H9 (cell line): Measurements from ENCODE around the gene PDXP. TPM values are rescaled to one million over a fixed set of nuclear protein-coding genes. Genes with fewer than 3 reads are reported as not detected.

Source experiments
- DNase-seq: peaks from one replicate; pipeline ENCODE4 v3.0.0-alpha.2; 2017
- H2AFZ ChIP-seq: one replicate; pipeline ENCODE4 v1.6.1; 2013; ENCODE audit warnings: mild to moderate bottlenecking, low read length, control low read depth, moderate library complexity
- H2AK5ac ChIP-seq: 2 replicates; pipeline ENCODE4 v1.6.1; 2013; ENCODE audit warnings: low read length, control low read depth, mixed read lengths; ENCODE audit not compliant: insufficient read length
- H2BK120ac ChIP-seq: one replicate; pipeline ENCODE4 v1.6.1; 2013; ENCODE audit warnings: low read depth, mild to moderate bottlenecking, low read length, control low read depth, inconsistent platforms; ENCODE audit not compliant: poor library complexity, severe bottlenecking
- H2BK12ac ChIP-seq: 2 replicates; pipeline ENCODE4 v1.6.1; 2013; ENCODE audit warnings: low read length, control low read depth, mixed read lengths, low read depth; ENCODE audit not compliant: insufficient read length
- H2BK15ac ChIP-seq: 2 replicates; pipeline ENCODE4 v1.6.1; 2013; ENCODE audit warnings: low read depth, low read length, control low read depth
- H2BK20ac ChIP-seq: one replicate; pipeline ENCODE4 v1.6.1; 2013; ENCODE audit warnings: low read depth, mild to moderate bottlenecking, low read length, control low read depth, inconsistent platforms; ENCODE audit not compliant: poor library complexity, severe bottlenecking
- H2BK5ac ChIP-seq: 2 replicates; pipeline ENCODE4 v1.6.1; 2013; ENCODE audit warnings: low read length, control low read depth, mixed read lengths; ENCODE audit not compliant: insufficient read length
- H3K14ac ChIP-seq: 2 replicates; pipeline ENCODE4 v1.6.1; 2013; ENCODE audit warnings: low read length, control low read depth; ENCODE audit not compliant: insufficient read depth
- H3K18ac ChIP-seq: 2 replicates; pipeline ENCODE4 v1.6.1; 2013; ENCODE audit warnings: low read depth, mild to moderate bottlenecking, mixed read lengths, low read length, control low read depth; ENCODE audit not compliant: insufficient read length
- H3K23ac ChIP-seq: 2 replicates; pipeline ENCODE4 v1.6.1; 2013; ENCODE audit warnings: low read length, control low read depth, mixed read lengths, low read depth; ENCODE audit not compliant: insufficient read length
- H3K23me2 ChIP-seq: 2 replicates; pipeline ENCODE4 v1.6.1; 2013; ENCODE audit warnings: low read depth, mild to moderate bottlenecking, mixed read lengths, low read length, control low read depth; ENCODE audit not compliant: insufficient read length, poor library complexity, severe bottlenecking
- H3K27ac ChIP-seq: 2 replicates; pipeline ENCODE4 v1.5.1; 2013; ENCODE audit warnings: low read length, control low read depth, mixed read lengths, low read depth; ENCODE audit not compliant: insufficient read length
- H3K27me3 ChIP-seq: 2 replicates; pipeline ENCODE4 v1.6.1; 2013; ENCODE audit warnings: low read length, control low read depth, inconsistent platforms; ENCODE audit not compliant: insufficient read depth
- H3K4ac ChIP-seq: 2 replicates; pipeline ENCODE4 v1.6.1; 2013; ENCODE audit warnings: low read depth, mild to moderate bottlenecking, control low read depth, inconsistent platforms, low read length, moderate library complexity
- H3K4me1 ChIP-seq: 2 replicates; pipeline ENCODE4 v1.6.1; 2013; ENCODE audit warnings: low read length, control low read depth, inconsistent platforms; ENCODE audit not compliant: insufficient read depth
- H3K4me2 ChIP-seq: 2 replicates; pipeline ENCODE4 v1.6.1; 2013; ENCODE audit warnings: low read length, control low read depth, mixed read lengths; ENCODE audit not compliant: insufficient read length, insufficient read depth
- H3K56ac ChIP-seq: 2 replicates; pipeline ENCODE4 v1.6.1; 2013; ENCODE audit warnings: low read depth, mild to moderate bottlenecking, mixed read lengths, low read length, control low read depth; ENCODE audit not compliant: insufficient read length
- H3K79me1 ChIP-seq: 2 replicates; pipeline ENCODE4 v1.6.1; 2013; ENCODE audit warnings: low read depth, mild to moderate bottlenecking, moderate library complexity, low read length, control low read depth, inconsistent platforms; ENCODE audit not compliant: insufficient read depth, poor library complexity, severe bottlenecking
- H3K79me2 ChIP-seq: 2 replicates; pipeline ENCODE4 v1.6.1; 2013; ENCODE audit warnings: low read length, control low read depth, inconsistent platforms; ENCODE audit not compliant: insufficient read depth
- H3K9ac ChIP-seq: 2 replicates; pipeline ENCODE4 v1.6.1; 2013; ENCODE audit warnings: low read length, control low read depth, mixed read lengths; ENCODE audit not compliant: insufficient read length; ENCODE audit errors: extremely low read depth
- H3K9me3 ChIP-seq: one replicate; pipeline ENCODE4 v1.6.1; 2013; ENCODE audit warnings: low read depth, low read length, inconsistent platforms; ENCODE audit not compliant: control insufficient read depth
- H3T11ph ChIP-seq: one replicate; pipeline ENCODE4 v1.6.1; 2013; ENCODE audit warnings: mild to moderate bottlenecking, low read length, control low read depth, inconsistent platforms
- H4K20me1 ChIP-seq: one replicate; pipeline ENCODE4 v1.6.1; 2013; ENCODE audit not compliant: control insufficient read depth, insufficient read length, insufficient read depth
- H4K5ac ChIP-seq: 2 replicates; pipeline ENCODE4 v1.6.1; 2013; ENCODE audit warnings: low read depth, mild to moderate bottlenecking, mixed read lengths, low read length, control low read depth; ENCODE audit not compliant: insufficient read length
- H4K8ac ChIP-seq: replicated peaks from 2 replicates; pipeline ENCODE4 v1.6.1; 2013; ENCODE audit warnings: low read length, control low read depth, mixed read lengths, low read depth; ENCODE audit not compliant: insufficient read length
- H4K91ac ChIP-seq: 2 replicates; pipeline ENCODE4 v1.6.1; 2013; ENCODE audit warnings: low read depth, mild to moderate bottlenecking, moderate library complexity, mixed read lengths, low read length, control low read depth; ENCODE audit not compliant: insufficient read length
- H3K27ac Mint-ChIP-seq, 3 experiments: 2 replicates in 2 of 3; 3 replicates in 1 of 3; pipeline ENCODE4 v1.8.0; 2020 to 2021; ENCODE audit warnings: mixed read lengths in 3 of 3, mild to moderate bottlenecking in 1 of 3, moderate library complexity in 1 of 3
- H3K27me3 Mint-ChIP-seq: 2 replicates; pipeline ENCODE4 v1.8.0; 2021; ENCODE audit warnings: low read depth, mild to moderate bottlenecking, moderate library complexity, mixed read lengths
- H3K36me3 Mint-ChIP-seq, 3 experiments: 2 replicates in 2 of 3; 3 replicates in 1 of 3; pipeline ENCODE4 v1.8.0; 2020 to 2021; ENCODE audit warnings: low read depth in 3 of 3, mixed read lengths in 3 of 3; ENCODE audit not compliant: insufficient read depth in 1 of 3
- H3K4me1 Mint-ChIP-seq, 2 experiments: 2 replicates each; pipeline ENCODE4 v1.8.0; 2020; ENCODE audit warnings: mixed read lengths in 2 of 2
- H3K4me3 Mint-ChIP-seq, 2 experiments: 2 replicates in 1 of 2; 3 replicates in 1 of 2; pipeline ENCODE4 v1.8.0; 2020 to 2021; ENCODE audit warnings: mild to moderate bottlenecking in 2 of 2, mixed read lengths in 2 of 2, moderate library complexity in 1 of 2
- H3K9me3 Mint-ChIP-seq, 2 experiments: 2 replicates in 1 of 2; 3 replicates in 1 of 2; pipeline ENCODE4 v1.8.0; 2020; ENCODE audit warnings: mild to moderate bottlenecking in 2 of 2, mixed read lengths in 2 of 2, moderate library complexity in 1 of 2
- WGBS: extraction: QIAGEN DNeasy Blood & Tissue Kit; methylation state at CpG from one replicate; pipeline ENCODE4 v1.1.7; 2013; ENCODE audit warnings: missing lambda C conversion rate, low lambda C conversion rate, mixed read lengths; ENCODE audit not compliant: insufficient read length; ENCODE audit errors: extremely low coverage; 5-methylcytosine and 5-hydroxymethylcytosine counted together
- total RNA-seq: library from RNA; stranded (reverse); gene quantifications from 2 replicates; pipeline ENCODE4 v1.2.1, GENCODE V29; 2021
- TF ChIP-seq, protein P1 (sequence below): fragments of 200-600 bp; sonication (generic); conservative IDR thresholded peaks from 3 replicates; pipeline ENCODE4 v1.8.0; 2021; ENCODE audit warnings: antibody characterized with exemption, mild to moderate bottlenecking

The PDXP gene
- total RNA-seq, 1 experiment from 2014 or later, result 41.0 TPM

DNA sequence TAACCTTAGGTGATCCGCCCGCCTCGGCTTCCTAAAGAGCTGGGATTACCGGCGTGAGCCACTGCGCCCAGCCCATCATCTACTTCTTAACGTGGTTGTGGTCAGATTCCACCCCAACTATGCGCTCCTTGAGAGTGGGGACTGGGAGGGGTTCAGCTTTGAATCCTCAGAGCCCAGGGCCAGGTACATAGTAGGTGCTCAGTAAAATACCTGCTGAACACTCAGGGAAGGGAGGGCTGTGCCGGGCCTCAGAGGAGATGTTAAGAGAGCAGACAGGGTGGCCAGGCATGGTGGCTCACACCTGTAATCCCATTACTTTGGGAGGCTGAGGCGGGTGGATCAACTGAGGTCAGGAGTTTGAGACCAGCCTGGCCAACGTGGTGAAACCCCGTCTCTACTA is 15.7 kb downstream of the PDXP start:
- no peak for DNase-seq
- H3K9ac ChIP-seq, result no peak overlapping the region
- H3K27ac ChIP-seq, result no peak overlapping the region
- H4K8ac ChIP-seq, result no peak overlapping the region
- no peak overlapping the region for H4K5ac ChIP-seq
- no peak overlapping the region for H3K18ac ChIP-seq
- H3K27me3 ChIP-seq, result no peaks in the 10 kb centered on the region
- no peak overlapping the region for H2BK5ac ChIP-seq
- WGBS, result no CpG with 5 or more reads among the region's 12 CpGs
- no peak overlapping the region for H2BK120ac ChIP-seq
- Mint-ChIP-seq H3K4me1 (peaks cover 5 to 25% of the 10 kb centered on the region in 2 experiments), H3K27me3 (peaks cover 5% of the 10 kb centered on the region), H3K4me3 (0 out of 5 replicates have a peak overlapping the region, but pooled peaks of 1 of the 2 experiments have one; percentile 14), H3K36me3 (peaks cover 0 to 4% (median 0%) of the 10 kb centered on the region in 3 experiments; a peak in 2 of 7 replicates), H3K27ac (no peak overlapping the region), H3K9me3 (no peaks in the 10 kb centered on the region)
- no peak overlapping the region for H2AFZ ChIP-seq
- H3K4me2 ChIP-seq, result no peak overlapping the region
- no peak overlapping the region for H4K91ac ChIP-seq
- no peaks in the 10 kb centered on the region for H3K79me1 ChIP-seq
- no peak overlapping the region for H2BK12ac ChIP-seq
- H3K4ac ChIP-seq, result no peak overlapping the region
- H3K14ac ChIP-seq, result no peak overlapping the region
- H3K56ac ChIP-seq, result no peak overlapping the region
- H3K23ac ChIP-seq, result no peak overlapping the region
- TF ChIP-seq, protein P1, sequence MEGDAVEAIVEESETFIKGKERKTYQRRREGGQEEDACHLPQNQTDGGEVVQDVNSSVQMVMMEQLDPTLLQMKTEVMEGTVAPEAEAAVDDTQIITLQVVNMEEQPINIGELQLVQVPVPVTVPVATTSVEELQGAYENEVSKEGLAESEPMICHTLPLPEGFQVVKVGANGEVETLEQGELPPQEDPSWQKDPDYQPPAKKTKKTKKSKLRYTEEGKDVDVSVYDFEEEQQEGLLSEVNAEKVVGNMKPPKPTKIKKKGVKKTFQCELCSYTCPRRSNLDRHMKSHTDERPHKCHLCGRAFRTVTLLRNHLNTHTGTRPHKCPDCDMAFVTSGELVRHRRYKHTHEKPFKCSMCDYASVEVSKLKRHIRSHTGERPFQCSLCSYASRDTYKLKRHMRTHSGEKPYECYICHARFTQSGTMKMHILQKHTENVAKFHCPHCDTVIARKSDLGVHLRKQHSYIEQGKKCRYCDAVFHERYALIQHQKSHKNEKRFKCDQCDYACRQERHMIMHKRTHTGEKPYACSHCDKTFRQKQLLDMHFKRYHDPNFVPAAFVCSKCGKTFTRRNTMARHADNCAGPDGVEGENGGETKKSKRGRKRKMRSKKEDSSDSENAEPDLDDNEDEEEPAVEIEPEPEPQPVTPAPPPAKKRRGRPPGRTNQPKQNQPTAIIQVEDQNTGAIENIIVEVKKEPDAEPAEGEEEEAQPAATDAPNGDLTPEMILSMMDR, result no peak
- no peaks in the 10 kb centered on the region for H3K4me1 ChIP-seq
- no peak overlapping the region for H2BK15ac ChIP-seq
- no peak overlapping the region for H3T11ph ChIP-seq
- peaks cover 3% of the 10 kb centered on the region for H3K23me2 ChIP-seq
- H3K9me3 ChIP-seq, result no peaks in the 10 kb centered on the region
- H2AK5ac ChIP-seq, result no peak overlapping the region
- no peaks in the 10 kb centered on the region for H3K79me2 ChIP-seq
- H4K20me1 ChIP-seq, result no peaks in the 10 kb centered on the region
- no peak overlapping the region for H2BK20ac ChIP-seq
